ENCODE measurements around the gene ZNF431. TPM values are rescaled to one million over a fixed set of nuclear protein-coding genes. Genes with fewer than 3 reads are reported as not detected.

ZNF431 gene
- total RNA-seq (10 to 100 TPM in 8 of 9 donors, 1 to 10 TPM in 1; 6.1 to 61.8 (median 24.3) TPM), polyA plus RNA-seq (10 to 100 TPM; 13.1 to 76.7 (median 35.0) TPM)
- long read RNA-seq, donor 1, full-length matches to known transcripts: 3 of 3 reads
- long read RNA-seq, donor 1, partial matches to known transcripts: 0 of 3 reads
- long read RNA-seq, donor 1, other reads (novel, unspliced or antisense): 0 of 3 reads
- long read RNA-seq, donor 2, full-length matches to known transcripts: 2 of 10 reads
- long read RNA-seq, donor 2, partial matches to known transcripts: 0 of 10 reads
- long read RNA-seq, donor 2, other reads (novel, unspliced or antisense): 8 of 10 reads
- long read RNA-seq, donor 3: 0 reads
- long read RNA-seq, donor 4, full-length matches to known transcripts: 2 of 18 reads
- long read RNA-seq, donor 4, partial matches to known transcripts: 4 of 18 reads
- long read RNA-seq, donor 4, other reads (novel, unspliced or antisense): 12 of 18 reads
- long read RNA-seq, donor 5, full-length matches to known transcripts: 1 of 8 reads
- long read RNA-seq, donor 5, partial matches to known transcripts: 2 of 8 reads
- long read RNA-seq, donor 5, other reads (novel, unspliced or antisense): 5 of 8 reads
- long read RNA-seq, donor 6, partial matches to known transcripts: 1 of 6 reads
- long read RNA-seq, donor 6, other reads (novel, unspliced or antisense): 5 of 6 reads
- long read RNA-seq, donor 7, full-length matches to known transcripts: 1 of 1 reads
- long read RNA-seq, donor 7, partial matches to known transcripts: 0 of 1 reads
- long read RNA-seq, donor 7, other reads (novel, unspliced or antisense): 0 of 1 reads
- long read RNA-seq, donor 8, full-length matches to known transcripts: 2 of 2 reads
- long read RNA-seq, donor 8, partial matches to known transcripts: 0 of 2 reads
- long read RNA-seq, donor 8, other reads (novel, unspliced or antisense): 0 of 2 reads
- long read RNA-seq, donor 9, full-length matches to known transcripts: 2 of 7 reads
- long read RNA-seq, donor 9, partial matches to known transcripts: 5 of 7 reads
- long read RNA-seq, donor 9, other reads (novel, unspliced or antisense): 0 of 7 reads
- long read RNA-seq, donor 10: 0 reads

DNA sequence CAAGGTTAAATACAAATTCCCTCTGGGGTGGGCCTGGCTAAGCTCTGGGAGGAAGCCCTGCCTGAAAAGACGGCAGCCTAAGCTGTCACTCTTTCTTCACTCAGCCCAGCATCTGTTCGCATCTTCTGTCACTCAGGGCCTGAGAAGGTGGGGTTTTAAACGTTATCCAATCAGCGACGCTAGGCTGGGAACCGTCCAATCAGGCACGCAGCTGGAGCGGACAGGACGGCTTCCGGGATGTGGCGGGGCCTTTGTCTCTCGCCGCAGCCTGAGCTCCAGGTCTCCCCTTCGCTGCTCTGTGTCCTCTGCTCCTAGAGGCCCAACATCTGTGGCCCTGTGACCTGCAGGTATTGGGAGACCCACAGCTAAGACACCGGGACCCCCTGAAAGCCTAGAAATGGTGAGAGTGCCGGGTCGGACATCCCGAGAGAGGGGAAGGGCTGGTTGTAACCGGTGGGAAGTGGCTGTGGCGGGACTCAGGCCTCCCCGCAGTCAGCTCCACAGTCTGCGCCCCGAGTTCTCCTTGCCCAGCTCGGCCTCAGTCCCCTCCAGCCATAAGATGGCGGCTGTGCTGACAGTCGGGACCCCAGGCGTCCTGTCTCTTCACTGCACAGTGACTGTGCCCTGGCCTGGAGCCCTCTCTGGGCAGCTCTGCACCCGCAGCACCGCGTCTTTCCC lies at the start of gene ZNF431:
ZNF431 (plus strand) TSS at position 254 of the 678 bp plus-strand sequence; CDS start at position 398, 144 bp downstream.
- Histone ChIP-seq H3K27me3 (no peaks in the 10 kb centered on the region), H3K27ac (peak within 1 kb of the TSS; percentile 39 to 92 (median 78)), H3K9me3 (replicated peaks in 1 of 3) (no peaks in the 10 kb centered on the region), H3K36me3 (replicated peaks in 1 of 2) (peaks cover 0 to 9% of the 10 kb centered on the region in 2 donors), H3K4me3 (peak within 1 kb of the TSS; percentile 71 to 94 (median 86)), H3K4me1 (replicated peaks in 1 of 2) (peaks cover 10 to 31% of the 10 kb centered on the region in 2 donors)
- peak; percentile 61 to 95 for TF ChIP-seq POLR2A (IDR thresholded peaks at IDR 0.05)
- TF ChIP-seq, protein P1, sequence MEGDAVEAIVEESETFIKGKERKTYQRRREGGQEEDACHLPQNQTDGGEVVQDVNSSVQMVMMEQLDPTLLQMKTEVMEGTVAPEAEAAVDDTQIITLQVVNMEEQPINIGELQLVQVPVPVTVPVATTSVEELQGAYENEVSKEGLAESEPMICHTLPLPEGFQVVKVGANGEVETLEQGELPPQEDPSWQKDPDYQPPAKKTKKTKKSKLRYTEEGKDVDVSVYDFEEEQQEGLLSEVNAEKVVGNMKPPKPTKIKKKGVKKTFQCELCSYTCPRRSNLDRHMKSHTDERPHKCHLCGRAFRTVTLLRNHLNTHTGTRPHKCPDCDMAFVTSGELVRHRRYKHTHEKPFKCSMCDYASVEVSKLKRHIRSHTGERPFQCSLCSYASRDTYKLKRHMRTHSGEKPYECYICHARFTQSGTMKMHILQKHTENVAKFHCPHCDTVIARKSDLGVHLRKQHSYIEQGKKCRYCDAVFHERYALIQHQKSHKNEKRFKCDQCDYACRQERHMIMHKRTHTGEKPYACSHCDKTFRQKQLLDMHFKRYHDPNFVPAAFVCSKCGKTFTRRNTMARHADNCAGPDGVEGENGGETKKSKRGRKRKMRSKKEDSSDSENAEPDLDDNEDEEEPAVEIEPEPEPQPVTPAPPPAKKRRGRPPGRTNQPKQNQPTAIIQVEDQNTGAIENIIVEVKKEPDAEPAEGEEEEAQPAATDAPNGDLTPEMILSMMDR (IDR thresholded peaks at IDR 0.05): no peak
- 0% methylated on average over 15 to 30 of the region's 30 CpGs for WGBS, 4 donors
- intact Hi-C loops (cut with DNase I): no loop called here
- peak; percentile 91 to 98 (median 95) for DNase-seq

DNA sequence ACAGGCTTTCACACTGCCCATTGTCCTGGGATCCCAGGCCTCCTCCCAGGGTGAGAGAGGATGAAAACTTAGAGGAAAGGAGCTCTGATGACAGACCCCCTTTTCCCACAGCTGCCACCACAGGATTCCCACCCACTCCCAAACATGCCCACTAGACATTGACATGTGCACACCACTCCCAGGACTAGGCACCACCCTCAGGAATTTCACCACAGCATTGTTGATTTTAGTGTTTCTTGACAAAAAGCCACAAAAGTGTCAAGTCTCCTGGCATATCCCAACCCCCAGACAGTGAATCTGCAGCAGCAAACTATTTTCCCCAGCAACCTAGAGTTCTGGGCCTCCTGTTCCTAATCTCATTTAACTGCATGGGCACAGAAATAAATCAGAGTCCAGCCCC lies 49.7 kb upstream of the ZNF431 start:
- DNase-seq: peak in 3 of 7 donors; percentile 21 to 47 (median 38)
- Histone ChIP-seq H3K36me3 (replicated peaks in 1 of 2) (no peaks in the 10 kb centered on the region), H3K4me3 (no peak overlapping the region), H3K27me3 (no peaks in the 10 kb centered on the region), H3K27ac (peak overlapping the region in 2 of 5 donors; percentile 47), H3K9me3 (replicated peaks in 1 of 3) (no peaks in the 10 kb centered on the region), H3K4me1 (replicated peaks in 1 of 2) (peaks cover 3 to 7% of the 10 kb centered on the region in 2 donors)
- intact Hi-C loops (cut with DNase I): no loop called here
- TF ChIP-seq POLR2A (IDR thresholded peaks at IDR 0.05): no peak

DNA sequence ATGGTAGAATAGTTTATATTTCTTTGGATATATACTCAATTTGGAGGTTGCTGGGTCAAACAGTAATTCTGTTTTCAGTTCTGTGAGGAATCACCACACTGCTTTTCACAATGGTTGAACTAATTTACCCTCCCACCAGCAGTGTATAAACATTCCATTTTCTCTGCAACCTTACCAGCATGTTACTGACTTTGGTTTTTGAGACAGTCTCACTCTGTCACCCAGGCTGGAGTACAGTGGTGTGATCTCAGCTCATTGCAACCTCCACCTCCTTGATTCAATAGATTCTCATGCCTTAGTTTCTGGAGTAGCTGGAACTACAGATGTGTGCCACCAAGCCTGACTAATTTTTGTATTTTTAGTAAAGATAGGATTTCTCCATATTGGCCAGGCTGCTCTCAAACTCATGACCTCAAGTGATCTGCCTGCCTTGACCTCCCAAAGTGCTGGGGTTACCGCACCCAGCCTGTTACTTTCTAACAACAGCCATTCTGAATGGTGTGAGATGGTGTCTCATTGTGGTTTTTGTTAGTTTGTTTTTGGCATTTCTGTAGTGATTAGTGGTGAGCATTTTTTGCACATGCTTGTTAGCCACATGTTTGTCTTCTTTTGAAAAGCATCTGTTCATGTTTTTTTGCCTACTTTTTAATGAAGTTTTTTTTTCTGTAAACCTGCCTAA lies 47.4 kb upstream of the ZNF431 start:
- Histone ChIP-seq H3K4me3 (no peak overlapping the region), H3K9me3 (replicated peaks in 1 of 3) (no peaks in the 10 kb centered on the region), H3K4me1 (replicated peaks in 1 of 2) (peaks cover 3 to 7% of the 10 kb centered on the region in 2 donors), H3K27ac (no peak overlapping the region), H3K36me3 (replicated peaks in 1 of 2) (no peaks in the 10 kb centered on the region), H3K27me3 (no peaks in the 10 kb centered on the region)
- intact Hi-C loops (cut with DNase I): no loop called here
- no peak for DNase-seq
- TF ChIP-seq POLR2A (IDR thresholded peaks at IDR 0.05): no peak
- TF ChIP-seq, protein P1 (IDR thresholded peaks at IDR 0.05): no peak
- WGBS, 4 donors: 69 to 84% (median 78%) methylated on average over 1 of the region's 1 CpG

DNA sequence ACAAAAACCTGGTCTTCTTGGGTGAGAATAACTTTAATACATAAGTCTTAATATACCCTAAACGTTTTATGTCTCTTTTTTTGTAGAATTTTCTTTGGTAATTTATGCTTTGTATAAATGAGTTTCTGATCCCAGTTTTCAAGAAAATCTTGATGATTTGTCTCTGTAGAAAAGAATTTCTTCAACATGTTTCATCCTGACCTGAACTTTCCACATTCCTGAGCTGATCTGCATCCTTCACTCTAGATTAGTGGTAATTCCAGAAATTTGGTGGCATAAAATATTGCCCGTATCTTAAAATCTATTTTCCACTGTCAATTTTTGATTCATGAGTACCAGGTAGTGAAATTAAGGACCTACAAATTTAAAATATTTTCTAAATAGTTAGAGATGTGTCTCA lies 43.5 kb upstream of the ZNF431 start:
- TF ChIP-seq POLR2A (IDR thresholded peaks at IDR 0.05): no peak
- TF ChIP-seq, protein P1 (IDR thresholded peaks at IDR 0.05): no peak
- Histone ChIP-seq H3K9me3 (replicated peaks in 1 of 3) (no peaks in the 10 kb centered on the region), H3K27me3 (no peaks in the 10 kb centered on the region), H3K4me1 (replicated peaks in 1 of 2) (no peaks in the 10 kb centered on the region), H3K27ac (no peak overlapping the region), H3K4me3 (no peak overlapping the region), H3K36me3 (replicated peaks in 1 of 2) (no peaks in the 10 kb centered on the region)
- intact Hi-C loops (cut with DNase I): no loop called here
- DNase-seq: no peak
- 92 to 95% (median 93%) methylated on average over 2 of the region's 2 CpGs for WGBS, 4 donors
